ENCODE results near the gene PER1. TPM values are rescaled to one million over a fixed set of nuclear protein-coding genes. Genes with fewer than 3 reads are reported as not detected.

Gene PER1, protein sequence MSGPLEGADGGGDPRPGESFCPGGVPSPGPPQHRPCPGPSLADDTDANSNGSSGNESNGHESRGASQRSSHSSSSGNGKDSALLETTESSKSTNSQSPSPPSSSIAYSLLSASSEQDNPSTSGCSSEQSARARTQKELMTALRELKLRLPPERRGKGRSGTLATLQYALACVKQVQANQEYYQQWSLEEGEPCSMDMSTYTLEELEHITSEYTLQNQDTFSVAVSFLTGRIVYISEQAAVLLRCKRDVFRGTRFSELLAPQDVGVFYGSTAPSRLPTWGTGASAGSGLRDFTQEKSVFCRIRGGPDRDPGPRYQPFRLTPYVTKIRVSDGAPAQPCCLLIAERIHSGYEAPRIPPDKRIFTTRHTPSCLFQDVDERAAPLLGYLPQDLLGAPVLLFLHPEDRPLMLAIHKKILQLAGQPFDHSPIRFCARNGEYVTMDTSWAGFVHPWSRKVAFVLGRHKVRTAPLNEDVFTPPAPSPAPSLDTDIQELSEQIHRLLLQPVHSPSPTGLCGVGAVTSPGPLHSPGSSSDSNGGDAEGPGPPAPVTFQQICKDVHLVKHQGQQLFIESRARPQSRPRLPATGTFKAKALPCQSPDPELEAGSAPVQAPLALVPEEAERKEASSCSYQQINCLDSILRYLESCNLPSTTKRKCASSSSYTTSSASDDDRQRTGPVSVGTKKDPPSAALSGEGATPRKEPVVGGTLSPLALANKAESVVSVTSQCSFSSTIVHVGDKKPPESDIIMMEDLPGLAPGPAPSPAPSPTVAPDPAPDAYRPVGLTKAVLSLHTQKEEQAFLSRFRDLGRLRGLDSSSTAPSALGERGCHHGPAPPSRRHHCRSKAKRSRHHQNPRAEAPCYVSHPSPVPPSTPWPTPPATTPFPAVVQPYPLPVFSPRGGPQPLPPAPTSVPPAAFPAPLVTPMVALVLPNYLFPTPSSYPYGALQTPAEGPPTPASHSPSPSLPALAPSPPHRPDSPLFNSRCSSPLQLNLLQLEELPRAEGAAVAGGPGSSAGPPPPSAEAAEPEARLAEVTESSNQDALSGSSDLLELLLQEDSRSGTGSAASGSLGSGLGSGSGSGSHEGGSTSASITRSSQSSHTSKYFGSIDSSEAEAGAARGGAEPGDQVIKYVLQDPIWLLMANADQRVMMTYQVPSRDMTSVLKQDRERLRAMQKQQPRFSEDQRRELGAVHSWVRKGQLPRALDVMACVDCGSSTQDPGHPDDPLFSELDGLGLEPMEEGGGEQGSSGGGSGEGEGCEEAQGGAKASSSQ (N-terminal part only)
- 100 to 1,000 TPM in 3 of 4 donors, 10 to 100 TPM in 1; 20.0 to 396 (median 163) TPM for total RNA-seq

DNA sequence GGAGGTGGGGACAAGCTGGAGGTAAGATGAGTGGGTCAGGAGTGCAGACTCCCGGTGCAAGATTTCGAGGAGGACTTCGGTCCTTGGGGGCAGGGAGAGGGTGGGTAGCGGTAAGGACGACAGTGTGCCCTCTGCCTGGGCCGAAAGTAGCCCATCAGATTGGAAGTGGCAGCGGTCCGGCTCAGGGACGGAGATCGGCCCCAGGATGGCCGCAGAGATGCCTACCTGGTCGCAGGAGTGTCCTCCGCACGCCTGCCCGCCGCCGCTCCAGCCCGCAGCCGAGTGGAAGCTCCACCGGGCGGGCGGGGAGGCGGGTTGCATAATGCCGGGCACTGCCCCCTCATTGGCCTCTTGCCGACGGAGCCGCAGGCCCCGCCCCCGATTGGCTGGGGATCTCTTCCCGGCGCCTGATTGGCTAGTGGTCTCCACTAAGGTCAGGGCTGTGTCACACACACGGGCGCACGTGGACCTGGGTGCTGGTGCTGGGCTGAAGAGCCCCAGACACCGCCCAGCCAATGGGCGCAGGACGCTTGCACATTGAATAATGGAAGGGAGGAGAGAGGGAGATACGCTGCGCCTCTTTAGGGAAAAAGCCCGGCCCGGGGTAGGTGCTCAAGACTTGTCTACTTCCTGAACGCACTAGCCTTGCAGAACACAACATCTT lies at the start of gene PER1:
PER1 (minus strand) TSS at position 293 of the 664 bp plus-strand sequence. CDS start 1,698 bp downstream, outside the sequence.
- Histone ChIP-seq H3K27ac (peak within 1 kb of the TSS; percentile 100), H3K27me3 (no peaks in the 10 kb centered on the region), H3K4me3 (peak within 1 kb of the TSS; percentile 72 to 74), H3K36me3 (no peaks in the 10 kb centered on the region), H3K4me1 (peaks cover 7 to 21% of the 10 kb centered on the region in 2 donors), H3K9me3 (no peaks in the 10 kb centered on the region)
- DNase-seq = peak; percentile 96 to 98
- TF ChIP-seq, protein P1, sequence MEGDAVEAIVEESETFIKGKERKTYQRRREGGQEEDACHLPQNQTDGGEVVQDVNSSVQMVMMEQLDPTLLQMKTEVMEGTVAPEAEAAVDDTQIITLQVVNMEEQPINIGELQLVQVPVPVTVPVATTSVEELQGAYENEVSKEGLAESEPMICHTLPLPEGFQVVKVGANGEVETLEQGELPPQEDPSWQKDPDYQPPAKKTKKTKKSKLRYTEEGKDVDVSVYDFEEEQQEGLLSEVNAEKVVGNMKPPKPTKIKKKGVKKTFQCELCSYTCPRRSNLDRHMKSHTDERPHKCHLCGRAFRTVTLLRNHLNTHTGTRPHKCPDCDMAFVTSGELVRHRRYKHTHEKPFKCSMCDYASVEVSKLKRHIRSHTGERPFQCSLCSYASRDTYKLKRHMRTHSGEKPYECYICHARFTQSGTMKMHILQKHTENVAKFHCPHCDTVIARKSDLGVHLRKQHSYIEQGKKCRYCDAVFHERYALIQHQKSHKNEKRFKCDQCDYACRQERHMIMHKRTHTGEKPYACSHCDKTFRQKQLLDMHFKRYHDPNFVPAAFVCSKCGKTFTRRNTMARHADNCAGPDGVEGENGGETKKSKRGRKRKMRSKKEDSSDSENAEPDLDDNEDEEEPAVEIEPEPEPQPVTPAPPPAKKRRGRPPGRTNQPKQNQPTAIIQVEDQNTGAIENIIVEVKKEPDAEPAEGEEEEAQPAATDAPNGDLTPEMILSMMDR (IDR thresholded peaks at IDR 0.05) = peak in 1 of 4 experiments; percentile 12
- TF ChIP-seq POLR2A (IDR thresholded peaks at IDR 0.05) = peak; percentile 94 to 98
- intact Hi-C loops (cut with DNase I; ENCODE audit: low total_unique reads) = no loop called here

DNA sequence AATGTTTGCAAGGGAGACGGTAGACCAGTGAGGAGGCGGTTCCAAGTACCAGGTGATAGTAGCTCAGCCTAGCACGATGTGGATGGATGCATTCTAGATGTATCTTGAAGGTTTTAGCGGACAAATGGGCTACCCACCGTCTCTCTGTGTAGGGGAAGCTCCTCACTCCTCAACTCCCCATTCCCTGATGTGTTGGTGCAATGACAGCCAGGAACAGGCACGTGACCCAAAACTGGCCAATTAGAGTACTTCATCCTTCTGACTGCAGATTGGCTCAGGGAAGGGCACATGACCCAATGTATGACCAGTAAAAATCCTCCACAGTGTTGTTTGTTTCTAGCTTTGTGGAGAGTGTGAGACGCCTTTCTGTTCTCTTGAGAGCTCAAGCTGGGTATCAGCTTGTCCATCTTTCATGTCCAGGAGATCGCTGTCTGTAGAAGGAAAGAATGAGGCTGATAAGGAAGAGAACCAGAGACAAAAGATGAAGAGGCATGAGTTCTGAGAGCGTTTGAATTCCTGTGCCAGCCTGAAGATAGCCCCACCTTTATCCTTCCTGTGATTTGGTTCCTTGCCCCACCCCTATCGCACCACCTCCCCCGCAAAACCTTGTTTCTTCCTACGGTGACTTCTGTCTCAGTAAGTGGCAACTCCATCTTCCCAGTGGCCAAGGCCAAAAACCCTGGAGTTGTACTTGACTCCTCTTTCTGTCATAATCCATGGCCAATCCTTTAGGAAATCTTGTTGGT lies 40.0 kb upstream of the PER1 start:
- Histone ChIP-seq H3K27ac (peak overlapping the region; percentile 86 to 91), H3K27me3 (no peaks in the 10 kb centered on the region), H3K4me3 (peak overlapping the region; percentile 20 to 29), H3K4me1 (peaks cover 8 to 13% of the 10 kb centered on the region in 2 donors), H3K9me3 (no peaks in the 10 kb centered on the region), H3K36me3 (no peaks in the 10 kb centered on the region)
- TF ChIP-seq POLR2A (IDR thresholded peaks at IDR 0.05) = peak; percentile 84 to 90
- TF ChIP-seq, protein P1 (IDR thresholded peaks at IDR 0.05) = no peak
- intact Hi-C loops (cut with DNase I; ENCODE audit: low total_unique reads) = no loop called here
- DNase-seq = peak; percentile 80 to 94

DNA sequence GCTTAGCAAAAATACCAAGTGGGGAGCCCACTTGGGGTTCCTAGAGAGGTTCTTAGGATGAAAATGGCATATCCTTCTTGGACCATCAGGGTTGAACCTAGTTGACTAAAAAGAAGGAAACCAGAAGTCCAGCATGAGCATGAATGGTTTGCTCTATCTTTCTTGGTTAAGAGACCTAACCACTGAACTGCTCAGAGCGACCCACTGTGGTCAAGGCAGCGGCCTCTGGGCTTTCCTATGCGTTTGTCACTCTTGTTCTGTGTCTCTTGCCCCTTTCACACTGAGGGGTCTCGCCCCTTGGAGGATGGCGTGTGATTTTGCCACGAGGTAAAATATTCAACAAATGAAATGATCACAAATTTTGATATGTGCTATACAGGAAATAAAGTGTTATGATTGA lies 38.3 kb upstream of the PER1 start:
- intact Hi-C loops (cut with DNase I; ENCODE audit: low total_unique reads) = no loop called here
- Histone ChIP-seq H3K4me3 (peak overlapping the region in 1 of 2 donors; percentile 24), H3K27me3 (no peaks in the 10 kb centered on the region), H3K4me1 (peaks cover 8 to 13% of the 10 kb centered on the region in 2 donors), H3K36me3 (no peaks in the 10 kb centered on the region), H3K27ac (peak overlapping the region; percentile 73 to 97), H3K9me3 (no peaks in the 10 kb centered on the region)
- TF ChIP-seq, protein P1 (IDR thresholded peaks at IDR 0.05) = no peak
- TF ChIP-seq POLR2A (IDR thresholded peaks at IDR 0.05) = no peak
- DNase-seq = no peak
